ENCODE data around the gene OR10T2. TPM values are rescaled to one million over a fixed set of nuclear protein-coding genes. Genes with fewer than 3 reads are reported as not detected.
"Not testable (repeated sequence)": the region's sequence is repeated elsewhere in the genome, so short reads cannot be mapped to it uniquely, and the experiment has no call there.

The OR10T2 gene
- total RNA-seq, 1 donor from 2014 or later = not detected

DNA sequence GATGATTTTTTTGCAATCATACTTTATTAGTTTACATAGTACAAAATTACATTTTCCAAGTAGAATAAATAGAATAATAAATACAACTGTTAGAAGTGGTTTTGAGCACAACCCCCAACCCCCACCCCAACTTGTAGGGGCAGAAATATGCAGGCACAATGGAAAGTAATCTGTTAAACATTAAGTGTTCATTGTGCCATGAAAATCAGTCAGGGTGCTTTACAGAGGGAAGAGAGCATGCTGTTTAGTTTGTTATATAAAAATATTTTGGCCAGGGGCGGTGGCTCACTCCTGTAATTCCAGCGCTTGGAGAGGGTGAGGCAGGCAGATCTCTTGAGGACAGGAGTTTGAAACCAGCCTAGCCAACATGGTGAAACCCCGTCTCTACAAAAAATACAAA lies 2.6 kb downstream of the OR10T2 start:
- TF ChIP-seq, protein P1, sequence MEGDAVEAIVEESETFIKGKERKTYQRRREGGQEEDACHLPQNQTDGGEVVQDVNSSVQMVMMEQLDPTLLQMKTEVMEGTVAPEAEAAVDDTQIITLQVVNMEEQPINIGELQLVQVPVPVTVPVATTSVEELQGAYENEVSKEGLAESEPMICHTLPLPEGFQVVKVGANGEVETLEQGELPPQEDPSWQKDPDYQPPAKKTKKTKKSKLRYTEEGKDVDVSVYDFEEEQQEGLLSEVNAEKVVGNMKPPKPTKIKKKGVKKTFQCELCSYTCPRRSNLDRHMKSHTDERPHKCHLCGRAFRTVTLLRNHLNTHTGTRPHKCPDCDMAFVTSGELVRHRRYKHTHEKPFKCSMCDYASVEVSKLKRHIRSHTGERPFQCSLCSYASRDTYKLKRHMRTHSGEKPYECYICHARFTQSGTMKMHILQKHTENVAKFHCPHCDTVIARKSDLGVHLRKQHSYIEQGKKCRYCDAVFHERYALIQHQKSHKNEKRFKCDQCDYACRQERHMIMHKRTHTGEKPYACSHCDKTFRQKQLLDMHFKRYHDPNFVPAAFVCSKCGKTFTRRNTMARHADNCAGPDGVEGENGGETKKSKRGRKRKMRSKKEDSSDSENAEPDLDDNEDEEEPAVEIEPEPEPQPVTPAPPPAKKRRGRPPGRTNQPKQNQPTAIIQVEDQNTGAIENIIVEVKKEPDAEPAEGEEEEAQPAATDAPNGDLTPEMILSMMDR (conservative IDR thresholded peaks at IDR 0.05) = no peak
- Mint-ChIP-seq H3K9me3 (no peaks in the 10 kb centered on the region), H3K4me3 (no peak overlapping the region), H3K27me3 (ENCODE audit: low read depth) (peaks cover 17% of the 10 kb centered on the region), H3K27ac (ENCODE audit: unreplicated experiment) (no peak overlapping the region), H3K36me3 (ENCODE audit: low read depth) (no peaks in the 10 kb centered on the region), H3K4me1 (no peaks in the 10 kb centered on the region)
- no peak for DNase-seq (ENCODE audit: low read depth, low spot score)

DNA sequence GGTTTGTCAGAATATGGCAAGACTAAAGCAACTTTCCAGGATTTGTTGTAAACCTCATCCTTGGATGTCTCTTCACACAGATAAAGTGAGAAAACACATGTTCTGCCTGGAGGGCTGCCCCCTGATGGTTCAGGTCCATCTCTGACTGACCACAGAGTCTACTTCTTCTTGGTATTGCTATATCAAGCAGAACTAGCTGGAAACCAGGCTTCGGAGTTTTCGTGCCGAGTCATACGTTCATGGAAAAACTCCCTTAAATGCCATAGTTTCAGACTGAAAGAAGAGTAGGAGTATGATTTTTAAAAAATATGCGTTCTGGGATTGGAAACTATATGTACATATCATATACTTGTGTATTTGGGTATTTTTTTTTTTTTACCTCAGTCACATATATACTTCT lies 5.8 kb downstream of the OR10T2 start:
- TF ChIP-seq, protein P1 (conservative IDR thresholded peaks at IDR 0.05) = no peak
- H3K4me1 Mint-ChIP-seq = no peaks in the 10 kb centered on the region
- no peak overlapping the region for H3K27ac Mint-ChIP-seq (ENCODE audit: unreplicated experiment)
- H3K27me3 Mint-ChIP-seq (ENCODE audit: low read depth) = peaks cover 12% of the 10 kb centered on the region
- H3K9me3 Mint-ChIP-seq = no peaks in the 10 kb centered on the region
- DNase-seq (ENCODE audit: low read depth, low spot score) = no peak
- H3K36me3 Mint-ChIP-seq (ENCODE audit: low read depth) = no peaks in the 10 kb centered on the region
- no peak overlapping the region for H3K4me3 Mint-ChIP-seq

DNA sequence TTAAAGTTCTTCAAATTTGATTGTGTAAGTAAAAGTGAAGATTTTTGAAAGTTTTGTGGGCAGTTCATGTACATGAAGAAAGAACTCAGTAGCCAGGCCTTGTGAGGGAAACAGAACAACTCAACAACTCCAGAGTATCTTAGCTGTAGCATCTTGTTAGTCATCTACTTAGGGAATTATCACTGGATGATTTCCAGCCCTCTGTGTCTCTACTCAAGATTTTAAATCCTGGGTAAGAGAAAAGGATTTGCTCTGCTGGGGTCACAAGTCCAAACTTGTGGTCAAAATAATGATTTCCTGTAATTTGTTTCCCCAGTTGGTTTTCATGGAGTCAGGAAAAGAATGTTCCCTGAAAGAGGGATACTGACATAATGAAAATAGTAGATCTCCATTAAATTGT lies 8.2 kb downstream of the OR10T2 start:
- no peaks in the 10 kb centered on the region for H3K4me1 Mint-ChIP-seq
- no peaks in the 10 kb centered on the region for H3K36me3 Mint-ChIP-seq (ENCODE audit: low read depth)
- no peak overlapping the region for H3K27ac Mint-ChIP-seq (ENCODE audit: unreplicated experiment)
- DNase-seq (ENCODE audit: low read depth, low spot score) = no peak
- peaks cover 6% of the 10 kb centered on the region for H3K27me3 Mint-ChIP-seq (ENCODE audit: low read depth)
- no peak overlapping the region for H3K4me3 Mint-ChIP-seq
- H3K9me3 Mint-ChIP-seq = no peaks in the 10 kb centered on the region
- TF ChIP-seq, protein P1 (conservative IDR thresholded peaks at IDR 0.05) = no peak

DNA sequence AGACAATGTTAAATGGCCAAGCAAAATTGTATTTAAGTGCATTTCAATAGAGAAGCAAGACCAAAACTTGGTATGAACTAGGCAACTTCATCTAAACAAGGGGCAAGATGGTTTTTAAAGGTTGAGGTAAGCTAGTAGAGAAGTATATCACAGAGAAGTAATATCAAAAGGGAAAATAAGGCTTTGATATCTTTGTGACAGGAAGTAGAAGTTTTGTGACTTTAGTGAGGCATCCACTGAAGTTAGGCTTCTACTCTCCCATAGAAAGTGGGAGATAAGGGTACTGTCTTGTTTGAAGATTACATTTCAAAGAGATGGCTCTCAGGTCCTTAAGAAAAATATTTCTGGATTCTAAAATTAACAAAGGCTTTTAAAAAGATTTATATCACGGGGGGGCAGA lies 8.9 kb downstream of the OR10T2 start:
- Mint-ChIP-seq H3K4me1 (no peaks in the 10 kb centered on the region), H3K36me3 (ENCODE audit: low read depth) (no peaks in the 10 kb centered on the region), H3K27ac (ENCODE audit: unreplicated experiment) (no peak overlapping the region), H3K9me3 (no peaks in the 10 kb centered on the region), H3K27me3 (ENCODE audit: low read depth) (peaks cover 2% of the 10 kb centered on the region), H3K4me3 (no peak overlapping the region)
- TF ChIP-seq, protein P1 (conservative IDR thresholded peaks at IDR 0.05) = no peak
- DNase-seq (ENCODE audit: low read depth, low spot score) = no peak

DNA sequence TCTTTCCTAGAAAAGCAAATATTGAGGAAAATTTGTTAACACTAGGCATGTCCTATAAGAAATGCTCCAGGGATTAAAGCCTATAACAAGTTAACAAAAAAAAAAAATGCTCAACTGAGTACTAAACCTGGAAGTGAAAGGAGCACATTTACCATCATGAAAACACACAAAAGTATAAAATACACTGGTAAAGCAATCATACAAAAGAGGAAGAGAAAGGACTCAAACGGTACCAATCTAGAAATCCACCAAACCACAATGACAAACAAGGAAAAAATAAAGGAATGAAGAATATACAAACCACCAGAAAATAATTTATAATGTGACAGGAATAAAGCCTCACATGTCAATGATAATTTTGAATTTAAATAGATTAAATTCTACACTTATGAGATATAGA lies 24.4 kb downstream of the OR10T2 start:
- Mint-ChIP-seq H3K27ac (ENCODE audit: unreplicated experiment) (no peak overlapping the region), H3K9me3 (no peaks in the 10 kb centered on the region), H3K4me1 (no peaks in the 10 kb centered on the region), H3K4me3 (no peak overlapping the region), H3K27me3 (ENCODE audit: low read depth) (peaks cover 24% of the 10 kb centered on the region), H3K36me3 (ENCODE audit: low read depth) (no peaks in the 10 kb centered on the region)
- TF ChIP-seq, protein P1 (conservative IDR thresholded peaks at IDR 0.05) = no peak
- DNase-seq (ENCODE audit: low read depth, low spot score) = no peak

DNA sequence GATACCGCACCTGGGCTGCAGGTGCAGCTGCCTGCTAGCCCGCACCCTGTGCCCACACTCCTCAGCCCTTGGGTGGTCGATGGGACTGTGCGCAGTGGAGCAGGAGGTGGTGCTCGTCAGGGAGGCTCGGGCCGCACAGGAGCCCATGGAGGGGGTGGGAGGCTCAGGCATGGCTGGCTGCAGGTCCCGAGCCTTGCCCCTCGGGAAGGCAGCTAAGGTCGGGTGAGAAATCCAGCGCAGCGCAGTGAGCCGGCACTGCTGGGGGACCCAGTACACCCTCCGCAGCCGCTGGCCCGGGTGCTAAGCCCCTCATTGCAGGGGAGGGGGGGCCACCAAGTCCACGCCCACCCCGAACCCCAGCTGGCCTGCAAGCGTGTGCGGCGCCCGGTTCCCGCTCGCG lies 25.2 kb downstream of the OR10T2 start:
- DNase-seq (ENCODE audit: low read depth, low spot score); H3K4me1 Mint-ChIP-seq; H3K36me3 Mint-ChIP-seq (ENCODE audit: low read depth); H3K27ac Mint-ChIP-seq (ENCODE audit: unreplicated experiment); H3K4me3 Mint-ChIP-seq; H3K9me3 Mint-ChIP-seq: not testable (repeated sequence)
- peaks cover 24% of the 10 kb centered on the region for H3K27me3 Mint-ChIP-seq (ENCODE audit: low read depth)
